ENCODE data around the gene CCDC178. TPM values are rescaled to one million over a fixed set of nuclear protein-coding genes. Genes with fewer than 3 reads are reported as not detected.
"Not testable (repeated sequence)": the region's sequence is repeated elsewhere in the genome, so short reads cannot be mapped to it uniquely, and the experiment has no call there.

CCDC178 gene, protein sequence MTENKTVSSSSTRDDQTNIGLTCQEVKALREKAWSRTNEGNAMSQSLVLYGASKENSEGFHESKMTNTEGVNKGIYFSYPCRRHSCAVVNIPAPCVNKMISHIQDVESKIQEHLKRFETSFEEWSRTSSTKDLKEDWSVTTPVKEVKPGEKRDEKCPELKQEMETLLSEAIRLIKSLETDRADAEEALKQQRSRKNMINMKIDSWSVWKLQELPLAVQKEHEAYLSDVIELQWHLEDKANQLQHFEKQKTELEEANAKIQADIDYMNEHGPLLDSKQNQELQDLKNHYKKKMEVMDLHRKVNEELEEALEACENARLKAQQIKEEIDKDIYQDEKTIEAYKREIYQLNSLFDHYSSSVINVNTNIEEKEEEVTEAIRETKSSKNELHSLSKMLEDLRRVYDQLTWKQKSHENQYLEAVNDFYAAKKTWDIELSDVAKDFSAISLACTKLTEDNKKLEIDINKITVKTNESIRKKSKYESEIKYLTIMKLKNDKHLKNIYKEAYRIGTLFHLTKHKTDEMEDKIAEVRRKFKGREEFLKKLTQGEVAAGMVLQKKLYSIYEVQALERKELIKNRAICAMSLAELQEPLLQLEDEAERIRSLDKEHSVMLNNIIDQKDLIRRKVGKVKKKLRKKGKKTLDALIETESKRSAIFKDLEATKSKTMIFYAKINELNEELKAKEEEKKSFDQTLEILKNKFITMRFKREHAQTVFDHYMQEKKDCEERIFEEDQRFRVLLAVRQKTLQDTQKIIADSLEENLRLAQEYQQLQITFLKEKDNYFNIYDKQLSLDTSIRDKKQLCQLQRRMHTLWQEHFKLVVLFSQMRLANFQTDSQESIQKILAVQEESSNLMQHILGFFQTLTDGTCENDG
- total RNA-seq = not detected in 2 replicates
- polyA plus RNA-seq (2012) = not detected

GRCh38 chr18:33440060-33441043 lies at the start of gene CCDC178:
CCDC178 (minus strand) TSS chr18:33440721; CDS start chr18:33412088, 28,633 bp downstream.
- DNase-seq (ENCODE audit: low read depth) = peak; percentile 0

- no peak for DNase-seq (ENCODE audit: low read depth)
These were observed 43.4 kb upstream of the CCDC178 start for GRCh38 chr18:33483908-33484307.

GRCh38 chr18:33472509-33472908 lies 32.0 kb upstream of the CCDC178 start:
- DNase-seq (ENCODE audit: low read depth) = no peak

DNA sequence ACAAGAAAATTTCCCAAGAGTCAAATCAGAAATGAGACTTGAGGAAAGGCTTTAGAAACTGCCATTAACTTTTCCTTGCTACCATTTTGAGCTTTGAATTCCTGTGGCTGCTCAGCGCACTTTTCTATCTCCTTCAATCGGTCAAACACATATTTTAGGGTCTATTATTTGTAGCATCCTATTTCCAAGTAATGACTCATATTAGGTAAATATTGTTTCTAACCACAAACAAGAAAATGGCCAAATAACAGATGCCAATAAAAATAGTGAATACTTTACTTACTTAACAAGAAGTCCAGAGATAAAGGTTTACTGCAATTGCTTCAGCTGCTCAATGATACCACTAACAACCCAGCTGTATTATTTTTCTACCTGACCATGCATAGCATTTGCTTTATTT lies 29.7 kb upstream of the CCDC178 start:
- no peak for DNase-seq (ENCODE audit: low read depth)

DNA sequence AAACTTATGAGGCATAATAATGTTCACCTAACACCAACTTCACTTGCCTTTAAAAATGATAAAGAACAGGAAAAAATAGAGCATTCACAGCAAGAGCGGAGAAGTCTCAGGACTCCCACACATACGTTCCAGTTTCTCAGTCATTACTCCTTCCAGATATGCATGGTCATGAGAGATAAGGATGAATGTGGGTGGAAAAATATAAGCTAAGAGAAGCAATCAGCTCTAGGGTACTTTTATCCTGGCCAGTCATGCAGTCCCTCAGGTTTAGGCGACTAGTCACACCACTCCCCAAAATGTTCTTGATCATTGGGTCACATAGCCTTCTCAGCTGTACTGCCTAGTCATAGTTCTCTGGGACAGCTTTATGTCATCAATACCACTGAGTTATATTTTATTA lies 29.2 kb upstream of the CCDC178 start:
- no peak for DNase-seq (ENCODE audit: low read depth)

DNA sequence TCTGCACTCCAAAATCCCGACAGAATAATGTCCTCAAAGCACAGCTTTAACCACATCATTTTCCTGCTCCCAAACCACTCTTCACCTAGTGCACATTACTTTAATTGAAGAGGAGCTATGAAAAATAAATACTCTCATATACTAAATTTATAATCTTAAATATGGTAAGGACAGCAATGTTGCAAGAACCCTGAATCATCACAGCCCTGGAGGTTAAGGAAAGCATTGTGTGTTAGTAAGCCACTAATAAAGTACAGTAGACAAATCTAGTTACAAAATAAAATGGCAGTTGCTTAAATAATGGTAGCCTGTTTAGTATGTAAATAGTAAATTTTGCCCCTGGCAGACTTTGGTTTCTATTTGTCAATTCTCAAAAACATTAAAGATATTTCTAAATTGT lies 27.0 kb upstream of the CCDC178 start:
- DNase-seq (ENCODE audit: low read depth) = no peak

DNA sequence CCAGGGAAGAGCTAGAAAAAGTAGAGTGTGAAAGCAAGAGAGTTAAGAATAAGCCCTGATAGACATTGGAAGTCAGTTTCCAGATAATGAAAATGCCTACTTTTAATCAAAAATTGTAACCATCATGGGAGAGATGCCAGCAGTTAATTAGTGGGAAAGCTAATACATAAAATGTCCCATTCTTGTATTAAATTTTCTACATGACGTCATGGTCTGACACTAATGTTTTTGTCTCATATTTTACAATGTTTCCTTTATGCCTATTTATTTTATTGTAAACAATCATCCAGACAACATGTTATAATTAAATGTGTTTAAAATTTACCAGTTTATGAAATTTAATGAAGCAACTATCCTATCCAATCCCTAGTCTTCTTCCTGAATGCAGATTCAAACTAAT lies 26.3 kb upstream of the CCDC178 start:
- DNase-seq (ENCODE audit: low read depth) = no peak

DNA sequence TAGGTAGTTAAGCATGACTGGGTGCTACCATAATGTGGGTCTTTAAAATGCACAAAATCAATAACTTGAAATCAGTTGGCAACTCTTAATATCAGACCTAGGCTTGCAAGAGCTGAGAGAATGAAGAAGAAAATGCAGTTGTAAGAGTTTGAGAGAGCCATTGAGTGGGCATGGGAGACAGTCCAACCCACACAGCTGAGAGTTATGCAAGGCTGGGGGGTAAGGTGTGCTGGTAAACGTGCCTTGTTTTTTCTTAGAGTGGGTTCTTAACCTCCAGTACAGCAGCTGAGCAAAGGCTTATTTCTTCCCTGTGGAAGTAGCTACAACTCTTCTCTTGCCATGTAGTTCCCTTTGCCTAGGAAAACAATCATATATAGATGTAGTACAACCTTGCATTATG lies 20.2 kb upstream of the CCDC178 start:
- no peak for DNase-seq (ENCODE audit: low read depth)

- DNase-seq (ENCODE audit: low read depth) = no peak
These were observed 19.1 kb upstream of the CCDC178 start for GRCh38 chr18:33459612-33460011.

- no peak for DNase-seq (ENCODE audit: low read depth)
These were observed 6.1 kb upstream of the CCDC178 start for GRCh38 chr18:33446604-33447003.

- no peak for DNase-seq (ENCODE audit: low read depth)
These were observed 4.2 kb upstream of the CCDC178 start for GRCh38 chr18:33444709-33445108.

GRCh38 chr18:33432857-33433256 lies 7.7 kb downstream of the CCDC178 start:
- no peak for DNase-seq (ENCODE audit: low read depth)

GRCh38 chr18:33427549-33427948 lies 13.0 kb downstream of the CCDC178 start:
- no peak for DNase-seq (ENCODE audit: low read depth)

GRCh38 chr18:33424266-33424946 lies 16.1 kb downstream of the CCDC178 start:
- DNase-seq (ENCODE audit: low read depth) = no peak

GRCh38 chr18:33421225-33421624 lies 19.3 kb downstream of the CCDC178 start:
- no peak for DNase-seq (ENCODE audit: low read depth)

GRCh38 chr18:33404244-33404873 lies 36.2 kb downstream of the CCDC178 start:
- DNase-seq (ENCODE audit: low read depth) = no peak

DNA sequence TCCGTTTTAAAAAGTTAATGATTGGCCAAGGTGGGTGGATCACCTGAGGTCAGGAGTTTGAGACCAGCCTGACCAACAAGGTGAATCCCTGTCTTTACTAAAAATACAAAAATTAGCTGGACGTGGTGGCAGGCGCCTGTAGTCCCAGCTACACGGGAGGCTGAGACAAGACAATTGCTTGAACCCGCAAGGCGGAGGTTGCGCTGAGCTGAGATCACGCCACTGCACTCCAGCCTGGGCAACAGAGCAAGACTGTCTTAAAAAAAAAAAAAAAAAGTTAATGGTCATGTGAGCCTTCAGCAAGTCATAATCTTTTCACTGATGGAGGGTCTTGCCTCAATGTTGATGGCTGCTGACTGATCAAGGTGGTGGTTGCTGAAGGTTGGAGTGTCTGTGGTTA lies 41.6 kb downstream of the CCDC178 start:
- not testable (repeated sequence) for DNase-seq (ENCODE audit: low read depth)

DNA sequence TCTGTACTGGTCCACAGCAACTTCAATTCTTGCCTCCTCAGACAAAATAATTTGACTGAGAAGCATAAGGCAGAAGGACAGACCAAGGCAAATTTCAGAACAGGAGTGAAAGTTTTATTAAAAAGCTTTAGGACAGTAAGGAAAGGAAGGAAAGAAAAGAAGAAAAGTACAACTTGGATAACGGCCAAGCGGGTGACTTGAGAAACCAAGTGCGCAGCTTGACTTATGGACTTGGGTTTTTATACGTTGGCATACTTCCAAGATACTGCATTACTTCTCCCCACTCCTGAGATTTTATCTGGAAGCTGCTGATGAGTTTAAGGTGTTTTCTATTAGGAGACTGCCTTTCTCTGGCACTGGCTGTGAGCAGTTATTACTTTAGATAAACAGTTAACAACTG lies 64.7 kb downstream of the CCDC178 start:
- DNase-seq (ENCODE audit: low read depth) = no peak

- DNase-seq (ENCODE audit: low read depth) = peak; percentile 1
These were observed 68.1 kb downstream of the CCDC178 start for GRCh38 chr18:33372442-33372841.

Data from myocyte (in vitro differentiated cells).